Endothelial cell of umbilical vein (primary cell): ENCODE measurements around the gene PGBD5. TPM values are rescaled to one million over a fixed set of nuclear protein-coding genes. Genes with fewer than 3 reads are reported as not detected.

Experiments
- BruUV-seq: library from RNA; stranded (reverse); fragments of 400-500 nt; replicated peaks from 2 replicates; lab custom pipeline; 2021; lab: Mats Ljungman, UMichigan
- CTCF ChIA-PET: fragments of 300-600, 350-600 bp; sonication (Branson Sonifier 250); formaldehyde crosslinking; loops from one replicate; lab custom pipeline; 2021; ENCODE audit warnings: antibody characterized with exemption, inconsistent platforms; lab: Charles Lee
- POLR2A ChIA-PET: fragments of 300-600, 350-600 bp; sonication (Branson Sonifier 250); formaldehyde crosslinking; loops from one replicate; lab custom pipeline; 2021; ENCODE audit warnings: antibody characterized with exemption, inconsistent platforms; lab: Charles Lee
- DNase-seq: peaks from one replicate; pipeline ENCODE4 v3.0.0-alpha.2; 2011; ENCODE audit warnings: low read depth, low spot score
- FAIRE-seq: peaks from 2 replicates; lab custom pipeline; 2011; peaks lifted over from hg19 to GRCh38; lab: Jason Lieb, UNC
- H2AFZ ChIP-seq: 2 replicates; pipeline ENCODE4 v1.6.0; 2012; ENCODE audit warnings: low read depth, low read length, control low read depth, inconsistent platforms
- H3K27ac ChIP-seq: 2 replicates; pipeline ENCODE4 v1.5.1; 2011; ENCODE audit warnings: low read depth, mild to moderate bottlenecking, control low read depth, low read length, moderate library complexity; ENCODE audit not compliant: insufficient read depth
- H3K27me3 ChIP-seq, 2 experiments: 2 replicates each; pipeline versions ENCODE4 v1.6.0 to v1.6.1; 2011; ENCODE audit warnings: low read length in 2 of 2, mixed read lengths in 1 of 2; ENCODE audit not compliant: control insufficient read depth in 2 of 2, insufficient read depth in 2 of 2
- H3K36me3 ChIP-seq, 2 experiments: 2 replicates in 1 of 2; 3 replicates in 1 of 2; pipeline ENCODE4 v1.5.1; 2011; ENCODE audit warnings: low read length in 2 of 2, mild to moderate bottlenecking in 1 of 2, moderate library complexity in 1 of 2; ENCODE audit not compliant: control insufficient read depth in 2 of 2, insufficient read depth in 2 of 2; ENCODE audit errors: extremely low read depth in 1 of 2
- H3K4me1 ChIP-seq: 3 replicates; pipeline ENCODE4 v1.5.1; 2011; ENCODE audit warnings: mild to moderate bottlenecking, low read length; ENCODE audit not compliant: control insufficient read depth, insufficient read depth; ENCODE audit errors: extremely low read depth
- H3K4me2 ChIP-seq: 2 replicates; pipeline ENCODE4 v1.6.1; 2011; ENCODE audit warnings: low read length, control low read depth, mixed read lengths; ENCODE audit not compliant: insufficient read depth
- H3K4me3 ChIP-seq, 3 experiments: fragments of 200-600 bp in 1 of 3; sonication (generic), shearing (Covaris generic) in 1 of 3; replicated peaks in 1 of 3; 2 replicates each; pipeline ENCODE4 v1.5.1; 2011 to 2016; ENCODE audit warnings: control low read depth in 3 of 3, low read length in 3 of 3, mild to moderate bottlenecking in 2 of 3, inconsistent platforms in 1 of 3, low read depth in 1 of 3, moderate library complexity in 1 of 3; ENCODE audit not compliant: insufficient read depth in 1 of 3
- H3K79me2 ChIP-seq: 2 replicates; pipeline ENCODE4 v1.6.0; 2012; ENCODE audit warnings: low read length, inconsistent platforms; ENCODE audit not compliant: control insufficient read depth, insufficient read depth
- H3K9ac ChIP-seq: replicated peaks from 2 replicates; pipeline ENCODE3; 2011; ENCODE audit warnings: low read length, control low read depth; ENCODE audit not compliant: insufficient read depth; ENCODE audit errors: extremely low read depth
- H3K9me1 ChIP-seq: replicated peaks from 3 replicates; pipeline ENCODE4 v1.6.0; 2011; ENCODE audit warnings: mild to moderate bottlenecking, low read length; ENCODE audit not compliant: control insufficient read depth, insufficient read depth; ENCODE audit errors: extremely low read depth
- H3K9me3 ChIP-seq: replicated peaks from 2 replicates; pipeline ENCODE4 v1.5.1; 2012; ENCODE audit warnings: low read length, inconsistent platforms; ENCODE audit not compliant: control insufficient read depth, insufficient read depth
- H4K20me1 ChIP-seq: replicated peaks from 2 replicates; pipeline ENCODE3; 2011; ENCODE audit warnings: mild to moderate bottlenecking, low read length; ENCODE audit not compliant: control insufficient read depth, insufficient read depth; ENCODE audit errors: extremely low read depth
- CTCF ChIP-seq, 2 donors: IDR thresholded peaks; 1 replicate in 1 of 2; 2 replicates in 1 of 2; pipeline ENCODE4 v1.5.1; 2011; ENCODE audit warnings: low read length in 2 of 2, mild to moderate bottlenecking in 2 of 2, moderate library complexity in 2 of 2, control low read depth in 1 of 2, inconsistent platforms in 1 of 2, low read depth in 1 of 2; ENCODE audit not compliant: insufficient read depth in 1 of 2; ENCODE audit errors: extremely low read depth in 1 of 2
- EZH2 ChIP-seq: IDR thresholded peaks from 2 replicates; pipeline ENCODE4 v1.6.1; 2012; ENCODE audit warnings: borderline replicate concordance, low read depth, mild to moderate bottlenecking, moderate library complexity, low read length, inconsistent platforms; ENCODE audit not compliant: severe bottlenecking
- FOS ChIP-seq: IDR thresholded peaks from 2 replicates; pipeline ENCODE4 v1.6.1; 2011; ENCODE audit warnings: mild to moderate bottlenecking, low read length, moderate library complexity, borderline replicate concordance; ENCODE audit not compliant: insufficient read depth
- GATA2 ChIP-seq: IDR thresholded peaks from 2 replicates; pipeline ENCODE4 v1.7.0; 2011; ENCODE audit warnings: low read depth, mild to moderate bottlenecking, moderate library complexity, mixed read lengths, low read length; ENCODE audit not compliant: insufficient read length, insufficient read depth
- JUN ChIP-seq: IDR thresholded peaks from 2 replicates; pipeline ENCODE4 v1.6.1; 2011; ENCODE audit warnings: borderline replicate concordance, low read depth; ENCODE audit not compliant: insufficient read length, insufficient read depth
- MAX ChIP-seq: IDR thresholded peaks from 2 replicates; pipeline ENCODE4 v1.6.1; 2011; ENCODE audit not compliant: insufficient read depth, insufficient read length
- MYC ChIP-seq: IDR thresholded peaks from one replicate; pipeline ENCODE4 v1.6.1; 2011; ENCODE audit warnings: mild to moderate bottlenecking, low read depth, low read length
- POLR2A ChIP-seq: IDR thresholded peaks from 2 replicates; pipeline ENCODE4 v1.6.1; 2012; ENCODE audit warnings: low read depth, mild to moderate bottlenecking, control low read depth, low read length
- POLR2AphosphoS5 ChIP-seq: IDR thresholded peaks from 2 replicates; pipeline ENCODE4 v1.6.1; 2012; ENCODE audit warnings: low read depth, mild to moderate bottlenecking, control low read depth, low read length, moderate library complexity; ENCODE audit not compliant: insufficient read depth
- dilution Hi-C: fragments of 300-500 bp; cut with MboI; formaldehyde crosslinking; loops from one replicate; pipeline ENCODE4 v1.15.0; 2019; ENCODE audit warnings: low sequenced_read_pairs; ENCODE audit not compliant: extremely low pct_ligation_motif_present
- intact Hi-C: fragments of 100-400 bp; cut with micrococcal nuclease; formaldehyde crosslinking; loops from one replicate; pipeline ENCODE4 v1.10.0; 2022
- polyA plus RNA-seq, 4 experiments: library from polyadenylated mRNA; depleted of rRNA in 3 of 4; stranded (reverse) in 3 of 4; unstranded in 1 of 4; fragments of >200 nt; gene quantifications; 2 replicates each; pipeline versions ENCODE4 v1.2.1 to v1.2.3, GENCODE V29; 2011 to 2012; ENCODE audit warnings: missing spikeins in 1 of 4
- total RNA-seq: library from RNA; stranded (reverse); gene quantifications from 2 replicates; pipeline ENCODE4 v1.2.3, GENCODE V29; 2021

Gene PGBD5
- total and polyA plus RNA-seq, 2 donors (not counting 3 experiments of a cell fraction or from before 2014, with no cell fraction given), result 0.03 TPM; not detected in 1

- no TSS peak for BruUV-seq
- H3K4me3 ChIP-seq, result no peak overlapping the region
- H2AFZ ChIP-seq, result no peak overlapping the region
- dilution Hi-C loops, result no loop called here
- no peaks in the 10 kb centered on the region for H3K79me2 ChIP-seq
- DNase-seq (no peak), FAIRE-seq (no peak)
- H3K4me2 ChIP-seq, result no peak overlapping the region
- H3K4me1 ChIP-seq, result no peaks in the 10 kb centered on the region
- no peaks in the 10 kb centered on the region for H3K9me3 ChIP-seq
- POLR2A ChIA-PET, result no interaction called here
- H3K36me3 ChIP-seq, result no peaks in the 10 kb centered on the region
- intact Hi-C loops, result no loop called here
- H3K9me1 ChIP-seq, result no peaks in the 10 kb centered on the region
- TF ChIP-seq MYC (no peak), CTCF (IDR thresholded peaks at IDR 0.05; ENCODE audit: extremely low read depth in 1 of 2, insufficient read depth in 1 of 2, low read depth in 1 of 2, low read length in 2 of 2) (no peak), FOS (no peak), MAX (no peak), POLR2A (no peak), GATA2 (no peak), EZH2 (no peak), POLR2AphosphoS5 (no peak), JUN (no peak)
- H3K27ac ChIP-seq, result no peak overlapping the region
- no peak overlapping the region for H3K9ac ChIP-seq
- CTCF ChIA-PET, result no interaction called here
- H3K27me3 ChIP-seq, result no peaks in the 10 kb centered on the region
- H4K20me1 ChIP-seq, result no peaks in the 10 kb centered on the region
Observed at GRCh38 chr1:230390371-230390770, 35.8 kb downstream of the PGBD5 start.
